Nucleus accumbens (tissue), 56 donors: Measurements from ENCODE around the gene B3GNT4.
"Not testable (repeated sequence)": the region's sequence is repeated elsewhere in the genome, so short reads cannot be mapped to it uniquely, and the experiment has no call there.

Experiments
- DNase-seq, 56 donors: peaks; one replicate each; lab custom pipeline; 2025; lab: John Stamatoyannopoulos, UW

B3GNT4 gene

DNA sequence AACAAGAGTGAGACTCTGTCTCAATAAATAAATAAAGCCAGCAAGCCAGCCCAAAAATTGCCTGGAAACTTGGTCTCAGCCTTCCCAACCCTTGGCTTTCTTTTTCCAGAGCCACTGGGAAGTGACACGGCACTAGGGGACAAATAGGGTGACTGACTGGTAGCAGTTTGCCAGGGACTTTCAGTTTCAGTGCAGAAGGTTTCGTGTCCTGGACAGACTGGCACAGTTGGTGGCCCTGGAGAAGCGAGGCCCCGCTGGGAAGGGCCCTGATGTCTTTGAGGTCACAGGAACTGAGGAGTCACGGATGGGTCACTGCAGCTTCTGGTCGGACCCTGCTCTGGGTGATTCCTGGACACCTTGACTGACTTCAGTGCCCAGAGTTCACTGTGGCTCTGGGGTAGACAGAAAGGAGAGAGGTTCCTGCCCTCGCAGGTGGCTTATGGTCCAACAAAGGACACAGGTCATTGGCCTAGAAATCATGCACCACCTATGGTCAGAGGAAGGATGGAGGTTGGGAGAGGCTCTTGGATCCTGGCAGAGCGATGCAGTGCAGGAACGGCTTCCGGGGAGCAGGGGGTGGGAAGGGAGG is 17.9 kb upstream of the B3GNT4 start:
- DNase-seq: no peak

DNA sequence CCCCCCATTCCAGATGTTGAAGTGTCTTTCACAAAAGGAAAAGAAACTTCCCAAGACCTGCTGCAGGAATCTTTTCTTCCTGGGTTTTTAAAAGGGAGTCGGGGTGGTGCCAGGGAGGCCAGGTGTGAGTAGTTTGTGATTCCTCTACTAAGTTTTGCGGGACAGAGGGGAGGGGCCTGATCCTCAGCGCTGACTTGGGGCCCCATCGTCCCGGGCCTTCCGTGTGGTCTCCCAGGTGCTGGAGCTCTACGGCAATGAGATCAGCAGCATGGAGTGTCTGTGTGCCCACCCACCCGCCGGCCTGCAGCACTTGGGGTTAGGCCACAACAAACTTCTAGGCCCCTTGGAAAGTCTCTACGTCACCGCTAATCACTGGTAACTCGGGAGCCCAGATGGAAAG is 16.0 kb upstream of the B3GNT4 start:
- no peak for DNase-seq

DNA sequence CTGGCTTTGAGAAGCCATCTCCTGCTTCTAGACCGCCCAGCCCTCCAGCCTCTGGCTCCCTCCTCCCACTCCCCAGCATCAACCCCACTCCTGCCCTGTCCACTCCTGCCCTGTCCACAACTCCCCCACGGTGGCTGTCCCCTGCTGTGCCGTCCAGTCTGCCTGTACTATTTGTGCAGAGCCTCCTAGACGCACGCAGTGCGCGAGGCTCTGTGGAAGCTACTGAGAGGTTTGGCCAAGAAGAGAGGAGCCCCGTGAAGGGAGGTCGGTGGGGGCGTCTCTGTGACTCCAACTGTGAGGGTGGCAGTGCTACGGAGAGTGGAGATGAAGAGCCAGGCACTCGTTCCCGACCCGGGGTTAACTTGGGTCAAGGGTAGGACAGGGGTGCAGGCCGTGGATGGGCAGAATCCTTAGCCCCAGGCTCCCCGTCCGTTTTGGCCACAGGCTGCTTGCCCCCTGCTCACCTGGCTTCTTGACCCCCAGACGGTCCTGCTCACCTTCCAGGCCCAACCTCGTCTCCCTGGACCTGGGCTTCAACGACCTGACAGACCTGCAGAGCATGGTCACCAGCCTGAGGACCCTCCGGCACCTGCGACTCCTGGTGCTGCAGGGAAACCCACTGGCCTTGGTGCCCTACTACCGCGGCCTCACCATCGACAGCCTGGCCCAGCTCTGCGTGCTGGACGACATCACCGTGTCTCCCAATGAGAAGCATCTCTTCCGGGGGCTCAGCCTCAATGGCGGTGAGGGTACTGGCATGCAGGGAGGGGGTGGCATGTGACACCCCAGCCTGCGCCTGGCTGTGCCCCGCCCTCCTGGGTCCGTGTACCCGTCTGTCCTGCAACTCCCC is 13.7 kb upstream of the B3GNT4 start:
- no peak for DNase-seq

DNA sequence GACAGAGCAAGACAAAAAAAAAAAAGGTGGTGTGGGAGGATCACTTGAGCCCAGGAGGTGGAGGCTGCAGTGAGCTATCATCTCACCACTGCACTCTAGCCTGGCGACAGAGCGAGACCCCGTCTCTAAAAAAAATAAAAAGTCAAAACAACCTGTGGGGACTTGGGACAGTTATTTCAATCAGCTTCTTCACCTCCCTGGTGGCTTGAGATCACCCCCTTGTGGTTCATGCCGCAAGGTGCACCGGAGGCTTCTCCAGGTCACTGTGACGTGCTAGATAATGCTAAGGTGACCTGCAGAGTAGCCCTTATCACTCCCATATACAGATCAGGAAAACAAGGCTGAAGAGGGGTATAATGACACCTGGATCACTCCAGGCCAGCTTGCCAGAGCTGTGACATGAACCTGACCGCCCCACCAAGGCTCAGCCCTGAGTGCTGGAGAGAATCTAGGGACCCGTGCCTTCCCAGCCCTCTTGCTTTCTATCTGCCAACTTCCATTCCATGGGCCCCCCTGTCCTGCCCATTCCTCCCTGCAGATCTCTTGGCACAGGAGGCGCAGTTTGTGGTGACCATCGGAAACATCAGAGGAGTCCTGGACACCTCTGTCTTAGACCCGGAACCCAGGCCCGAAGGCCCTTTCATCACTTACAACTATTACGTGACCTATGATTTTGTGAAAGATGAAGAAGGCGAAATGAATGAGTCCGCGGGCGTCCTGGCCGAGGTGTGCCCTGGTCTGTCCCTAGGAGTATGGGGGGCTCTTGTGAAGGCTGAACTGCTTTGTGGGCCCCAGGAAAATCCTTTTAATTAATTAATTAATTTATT is 12.5 kb upstream of the B3GNT4 start:
- DNase-seq: peak in 12 of 56 donors; percentile 3 to 27 (median 11)

- peak in 3 of 56 donors; percentile 9 to 13 (median 11) for DNase-seq
These were observed 11.1 kb upstream of the B3GNT4 start for GRCh38 chr12:122192441-122192840.

DNA sequence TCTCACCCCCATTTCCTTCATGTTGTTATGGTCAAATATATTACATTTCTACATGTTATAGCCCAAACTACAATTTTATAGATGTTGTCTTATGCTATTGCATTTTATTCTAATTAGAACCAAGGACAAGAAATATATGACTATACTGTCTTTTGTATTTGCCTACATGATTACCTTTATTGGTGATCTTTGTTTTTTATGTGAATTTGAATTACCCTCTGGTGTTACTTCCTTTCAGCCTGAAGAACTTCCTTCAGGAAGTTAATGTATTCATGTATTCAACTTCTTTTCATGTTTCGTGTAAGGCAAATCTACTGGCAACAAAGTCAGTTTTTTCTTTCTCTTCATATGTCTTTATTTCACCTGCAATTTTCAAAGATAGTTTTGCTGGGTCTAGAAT is 8.7 kb upstream of the B3GNT4 start:
- DNase-seq: no peak

- no peak for DNase-seq
These were observed 8.1 kb upstream of the B3GNT4 start for GRCh38 chr12:122195405-122195804.

DNA sequence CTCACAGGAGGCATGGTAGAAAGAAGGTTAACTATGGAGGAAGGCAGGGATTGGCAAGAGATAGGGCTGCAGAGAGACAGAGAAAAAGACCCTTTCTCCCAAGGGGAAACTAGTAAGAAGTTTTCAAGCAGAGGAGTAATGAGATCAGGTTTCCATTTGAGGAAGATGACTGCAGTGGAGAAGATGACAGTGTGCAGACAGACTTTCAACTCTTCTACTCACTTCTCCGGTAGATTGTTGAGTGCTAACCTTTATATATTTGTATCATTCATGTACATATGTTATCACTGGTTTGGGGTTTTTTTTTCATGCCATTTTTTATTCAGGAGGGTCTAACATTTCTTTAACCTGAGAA is 5.9 kb upstream of the B3GNT4 start:
- no peak for DNase-seq

- no peak for DNase-seq
These were observed 3.8 kb upstream of the B3GNT4 start for GRCh38 chr12:122199484-122200355.

GRCh38 chr12:122200541-122201175 is 2.9 kb upstream of the B3GNT4 start:
- no peak for DNase-seq

- no peak for DNase-seq
These were observed 2.1 kb upstream of the B3GNT4 start for GRCh38 chr12:122201381-122201780.

- DNase-seq: no peak
These were observed 1.5 kb upstream of the B3GNT4 start for GRCh38 chr12:122202017-122202416.

DNA sequence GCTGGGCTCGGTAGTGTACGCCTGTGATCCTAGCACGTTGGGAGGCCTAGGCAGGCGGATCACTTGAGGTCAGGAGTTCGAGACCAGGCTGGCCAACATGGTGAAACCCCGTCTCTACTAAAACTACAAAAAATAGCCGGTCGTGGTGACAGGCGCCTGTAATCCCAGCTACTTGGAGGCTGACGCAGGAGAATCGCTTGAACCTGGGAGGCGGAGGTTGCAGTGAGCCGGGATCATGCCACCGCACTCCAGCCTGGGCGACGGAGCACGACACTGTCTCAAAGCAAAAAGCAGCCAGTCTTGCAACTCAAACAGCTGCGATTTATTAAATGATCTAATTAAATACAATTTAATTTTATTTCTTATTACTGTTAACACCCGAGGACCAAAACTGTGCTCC is 698 bp upstream of the B3GNT4 start:
- not testable (repeated sequence) for DNase-seq

- no peak for DNase-seq
These were observed 901 bp downstream of the B3GNT4 start for GRCh38 chr12:122204167-122205052.

DNA sequence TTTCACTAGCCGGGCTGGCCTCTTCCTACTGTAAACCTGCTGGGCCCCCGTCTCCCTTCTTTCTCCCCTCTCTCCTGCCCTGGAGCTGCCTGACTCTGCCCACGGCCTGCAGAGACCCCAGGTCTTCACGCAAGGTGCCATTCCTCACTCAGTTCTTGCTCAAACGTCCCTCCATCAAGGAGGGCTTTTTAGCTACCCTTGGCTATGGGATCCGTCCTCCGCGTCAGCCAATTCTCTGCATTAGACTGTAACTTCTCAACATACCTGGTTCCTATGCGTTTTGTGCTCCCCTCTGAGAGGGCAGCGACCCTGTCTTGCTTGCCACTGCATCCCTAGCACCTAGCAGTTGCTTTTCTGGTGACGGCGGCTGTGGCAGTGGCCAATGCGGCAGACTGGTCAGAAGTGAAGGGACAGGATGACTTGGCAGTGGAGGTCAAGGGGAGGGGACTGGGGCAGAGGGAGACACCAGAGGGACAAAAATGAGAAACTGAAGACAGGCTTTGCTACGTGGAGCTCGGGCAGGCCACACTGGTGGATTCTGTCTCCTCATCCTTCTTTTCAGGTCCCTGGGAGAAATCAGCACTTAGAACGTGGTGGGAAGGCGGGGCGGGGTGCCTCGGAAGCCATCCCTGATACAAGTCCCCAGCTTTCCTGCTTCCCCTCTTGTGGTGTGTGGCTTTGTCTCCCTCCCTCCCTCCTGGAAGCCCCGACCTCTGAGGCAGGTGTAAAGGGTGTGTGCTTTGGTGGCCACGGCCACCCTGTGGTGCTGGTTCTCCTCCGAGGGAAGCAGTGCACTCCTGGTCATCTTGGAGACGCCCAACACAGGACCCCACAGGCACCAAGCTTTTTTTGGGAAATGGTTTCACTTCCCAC is 1.8 kb downstream of the B3GNT4 start:
- no peak for DNase-seq

GRCh38 chr12:122206111-122206881 is 2.8 kb downstream of the B3GNT4 start:
- no peak for DNase-seq

DNA sequence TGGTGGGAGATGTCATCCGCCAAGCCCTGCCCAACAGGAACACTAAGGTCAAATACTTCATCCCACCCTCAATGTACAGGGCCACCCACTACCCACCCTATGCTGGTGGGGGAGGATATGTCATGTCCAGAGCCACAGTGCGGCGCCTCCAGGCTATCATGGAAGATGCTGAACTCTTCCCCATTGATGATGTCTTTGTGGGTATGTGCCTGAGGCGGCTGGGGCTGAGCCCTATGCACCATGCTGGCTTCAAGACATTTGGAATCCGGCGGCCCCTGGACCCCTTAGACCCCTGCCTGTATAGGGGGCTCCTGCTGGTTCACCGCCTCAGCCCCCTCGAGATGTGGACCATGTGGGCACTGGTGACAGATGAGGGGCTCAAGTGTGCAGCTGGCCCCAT is 3.5 kb downstream of the B3GNT4 start:
- DNase-seq: no peak
